ENCODE data around the gene ESR1. TPM values are rescaled to one million over a fixed set of nuclear protein-coding genes. Genes with fewer than 3 reads are reported as not detected.

ESR1 gene
- total RNA-seq, 1 donor from 2014 or later: not detected

GRCh38 chr6:152107973-152108372 lies 300.5 kb downstream of the ESR1 start:
- no peaks in the 10 kb centered on the region for H3K9me3 Mint-ChIP-seq (ENCODE audit: low read depth)
- no peak overlapping the region for H3K4me3 Mint-ChIP-seq (ENCODE audit: low read depth)
- H3K27ac Mint-ChIP-seq: no peak overlapping the region
- no peaks in the 10 kb centered on the region for H3K36me3 Mint-ChIP-seq (ENCODE audit: insufficient read depth)
- no peaks in the 10 kb centered on the region for H3K27me3 Mint-ChIP-seq
- DNase-seq (ENCODE audit: low spot score, unreplicated experiment): no peak
- no peak for TF ChIP-seq CTCF (IDR thresholded peaks at IDR 0.05; ENCODE audit: unreplicated experiment)
- no peaks in the 10 kb centered on the region for H3K4me1 Mint-ChIP-seq (ENCODE audit: low read depth)

- Mint-ChIP-seq H3K4me3 (ENCODE audit: low read depth) (no peak overlapping the region), H3K4me1 (ENCODE audit: low read depth) (no peaks in the 10 kb centered on the region), H3K9me3 (ENCODE audit: low read depth) (no peaks in the 10 kb centered on the region), H3K27me3 (peaks cover 5% of the 10 kb centered on the region), H3K36me3 (ENCODE audit: insufficient read depth) (no peaks in the 10 kb centered on the region), H3K27ac (peak overlapping the region; percentile 49)
- no peak for DNase-seq (ENCODE audit: low spot score, unreplicated experiment)
- no peak for TF ChIP-seq CTCF (IDR thresholded peaks at IDR 0.05; ENCODE audit: unreplicated experiment)
Measured at GRCh38 chr6:152110886-152111820, 303.7 kb downstream of the ESR1 start.

- Mint-ChIP-seq H3K36me3 (ENCODE audit: insufficient read depth) (no peaks in the 10 kb centered on the region), H3K27ac (no peak overlapping the region), H3K4me3 (ENCODE audit: low read depth) (no peak overlapping the region), H3K9me3 (ENCODE audit: low read depth) (no peaks in the 10 kb centered on the region), H3K4me1 (ENCODE audit: low read depth) (no peaks in the 10 kb centered on the region), H3K27me3 (peaks cover 5% of the 10 kb centered on the region)
- no peak for DNase-seq (ENCODE audit: low spot score, unreplicated experiment)
- no peak for TF ChIP-seq CTCF (IDR thresholded peaks at IDR 0.05; ENCODE audit: unreplicated experiment)
Measured at GRCh38 chr6:152112491-152113261, 305.2 kb downstream of the ESR1 start.

- TF ChIP-seq CTCF (IDR thresholded peaks at IDR 0.05; ENCODE audit: unreplicated experiment): no peak
- H3K9me3 Mint-ChIP-seq (ENCODE audit: low read depth): peaks cover 3% of the 10 kb centered on the region
- H3K4me1 Mint-ChIP-seq (ENCODE audit: low read depth): no peaks in the 10 kb centered on the region
- H3K27me3 Mint-ChIP-seq: peaks cover 5% of the 10 kb centered on the region
- no peak overlapping the region for H3K27ac Mint-ChIP-seq
- no peak overlapping the region for H3K4me3 Mint-ChIP-seq (ENCODE audit: low read depth)
- peaks cover 6% of the 10 kb centered on the region for H3K36me3 Mint-ChIP-seq (ENCODE audit: insufficient read depth)
- DNase-seq (ENCODE audit: low spot score, unreplicated experiment): no peak
Measured at GRCh38 chr6:152117156-152118133, 310.0 kb downstream of the ESR1 start.
